ENCODE measurements around the gene AKR7A3. TPM values are rescaled to one million over a fixed set of nuclear protein-coding genes. Genes with fewer than 3 reads are reported as not detected.
"Not testable (repeated sequence)": the region's sequence is repeated elsewhere in the genome, so short reads cannot be mapped to it uniquely, and the experiment has no call there.

Gene AKR7A3
- total RNA-seq, 1 donor, result 0.36 TPM

- H3K4me3 ChIP-seq (ENCODE audit: low read depth, low read length), result no peak overlapping the region
- no peak for DNase-seq (ENCODE audit: low read depth)
- no peak for TF ChIP-seq CTCF (IDR thresholded peaks at IDR 0.05; ENCODE audit: insufficient read depth, low read length)
Measured at GRCh38 chr1:19294638-19295037, 6.1 kb upstream of the AKR7A3 start.

- TF ChIP-seq CTCF (IDR thresholded peaks at IDR 0.05; ENCODE audit: insufficient read depth, low read length), result no peak
- no peak overlapping the region for H3K4me3 ChIP-seq (ENCODE audit: low read depth, low read length)
- DNase-seq (ENCODE audit: low read depth), result no peak
Measured at GRCh38 chr1:19289244-19289643, 674 bp upstream of the AKR7A3 start.

GRCh38 chr1:19287436-19288185, 959 bp downstream of the AKR7A3 start:
- no peak for TF ChIP-seq CTCF (IDR thresholded peaks at IDR 0.05; ENCODE audit: insufficient read depth, low read length)
- no peak for DNase-seq (ENCODE audit: low read depth)

GRCh38 chr1:19285807-19286206, 2.8 kb downstream of the AKR7A3 start:
- not testable (repeated sequence) for DNase-seq (ENCODE audit: low read depth); H3K4me3 ChIP-seq (ENCODE audit: low read depth, low read length)

More at GRCh38 chr1:19287436-19288185, 959 bp downstream of the AKR7A3 start:
- H3K4me3 ChIP-seq (ENCODE audit: low read depth, low read length), result no peak overlapping the region

- not testable (repeated sequence) for H3K4me3 ChIP-seq (ENCODE audit: low read depth, low read length); DNase-seq (ENCODE audit: low read depth)
Measured at GRCh38 chr1:19285366-19285765, 3.2 kb downstream of the AKR7A3 start.

GRCh38 chr1:19284881-19285280, 3.7 kb downstream of the AKR7A3 start:
- no peak overlapping the region for H3K4me3 ChIP-seq (ENCODE audit: low read depth, low read length)
- DNase-seq (ENCODE audit: low read depth), result no peak
- TF ChIP-seq CTCF (IDR thresholded peaks at IDR 0.05; ENCODE audit: insufficient read depth, low read length), result no peak

- no peak for DNase-seq (ENCODE audit: low read depth)
- TF ChIP-seq CTCF (IDR thresholded peaks at IDR 0.05; ENCODE audit: insufficient read depth, low read length), result no peak
- no peak overlapping the region for H3K4me3 ChIP-seq (ENCODE audit: low read depth, low read length)
Measured at GRCh38 chr1:19283891-19284290, 4.7 kb downstream of the AKR7A3 start.

GRCh38 chr1:19274636-19275035, 13.9 kb downstream of the AKR7A3 start:
- no peak for DNase-seq (ENCODE audit: low read depth)
- no peak overlapping the region for H3K4me3 ChIP-seq (ENCODE audit: low read depth, low read length)
- TF ChIP-seq CTCF (IDR thresholded peaks at IDR 0.05; ENCODE audit: insufficient read depth, low read length), result no peak

GRCh38 chr1:19273844-19274531, 14.6 kb downstream of the AKR7A3 start:
- not testable (repeated sequence) for H3K4me3 ChIP-seq (ENCODE audit: low read depth, low read length); DNase-seq (ENCODE audit: low read depth)

Measured in fibroblast of the aortic adventitia (primary cell).